Liver (tissue), 9 donors: ENCODE data around the gene SLC30A3. TPM values are rescaled to one million over a fixed set of nuclear protein-coding genes. Genes with fewer than 3 reads are reported as not detected.

Experiments used
- DNase-seq: peaks from one replicate; pipeline ENCODE4 v3.0.0-alpha.2; 2017; ENCODE audit warnings: low spot score
- H3K27ac ChIP-seq, 2 donors: one replicate each; pipeline ENCODE4 v1.7.0; 2013; ENCODE audit warnings: inconsistent platforms in 2 of 2, low read length in 2 of 2, control low read depth in 1 of 2, low read depth in 1 of 2, mild to moderate bottlenecking in 1 of 2
- H3K27me3 ChIP-seq, 4 donors: one replicate each; pipeline versions ENCODE4 v1.6.1 to v1.7.0; 2013; ENCODE audit warnings: low read length in 3 of 4, inconsistent platforms in 1 of 4, mild to moderate bottlenecking in 1 of 4, moderate library complexity in 1 of 4; ENCODE audit not compliant: control insufficient read depth in 4 of 4, insufficient read depth in 4 of 4
- H3K36me3 ChIP-seq, 4 donors: one replicate each; pipeline versions ENCODE4 v1.6.1 to v1.7.0; 2013; ENCODE audit warnings: low read length in 3 of 4, mild to moderate bottlenecking in 3 of 4, low read depth in 1 of 4, moderate library complexity in 1 of 4; ENCODE audit not compliant: control insufficient read depth in 4 of 4, insufficient read depth in 3 of 4
- H3K4me1 ChIP-seq, 4 donors: one replicate each; pipeline versions ENCODE4 v1.6.1 to v1.7.0; 2013; ENCODE audit warnings: low read length in 3 of 4, mild to moderate bottlenecking in 3 of 4, moderate library complexity in 1 of 4; ENCODE audit not compliant: control insufficient read depth in 4 of 4, insufficient read depth in 4 of 4
- H3K4me3 ChIP-seq, 3 donors: one replicate each; pipeline versions ENCODE4 v1.6.1 to v1.7.0; 2013; ENCODE audit warnings: low read length in 3 of 3, control low read depth in 1 of 3, low read depth in 1 of 3, mild to moderate bottlenecking in 1 of 3
- H3K9ac ChIP-seq, 2 donors: one replicate each; pipeline ENCODE4 v1.7.0; 2013; ENCODE audit warnings: low read length in 2 of 2, mild to moderate bottlenecking in 2 of 2, moderate library complexity in 2 of 2, control low read depth in 1 of 2, low read depth in 1 of 2
- H3K9me3 ChIP-seq, 4 donors: one replicate each; pipeline versions ENCODE4 v1.6.1 to v1.7.0; 2013; ENCODE audit warnings: low read length in 3 of 4; ENCODE audit not compliant: control insufficient read depth in 4 of 4
- FOXA2 ChIP-seq: IDR thresholded peaks from 2 replicates; pipeline ENCODE4 v1.6.1; 2016; ENCODE audit warnings: antibody characterized with exemption
- GABPA ChIP-seq, 2 donors: IDR thresholded peaks in 1 of 2; conservative IDR thresholded peaks in 1 of 2; 2 replicates each; pipeline ENCODE4 v1.6.1; 2016; ENCODE audit warnings: antibody characterized with exemption in 2 of 2, mild to moderate bottlenecking in 1 of 2, moderate library complexity in 1 of 2
- HNF4A ChIP-seq, 2 donors: conservative IDR thresholded peaks; 2 replicates each; pipeline ENCODE4 v1.6.1; 2016; ENCODE audit warnings: antibody characterized with exemption in 2 of 2, mild to moderate bottlenecking in 2 of 2
- HNF4G ChIP-seq: IDR thresholded peaks from 2 replicates; pipeline ENCODE4 v1.6.1; 2016; ENCODE audit warnings: antibody characterized with exemption
- NR2F2 ChIP-seq: IDR thresholded peaks from 2 replicates; pipeline ENCODE4 v1.6.1; 2016; ENCODE audit warnings: antibody characterized with exemption
- YY1 ChIP-seq: IDR thresholded peaks from 2 replicates; pipeline ENCODE4 v1.6.1; 2016; ENCODE audit warnings: antibody characterized with exemption, mild to moderate bottlenecking
- WGBS: extraction: QIAGEN DNeasy Blood & Tissue Kit; methylation state at CpG from one replicate; pipeline ENCODE4 v1.1.7; 2013; 5-methylcytosine and 5-hydroxymethylcytosine counted together
- polyA plus RNA-seq, 2 donors: library from polyadenylated mRNA; stranded (reverse) in 1 of 2; unstranded in 1 of 2; fragments of 200-250 nt in 1 of 2; fragments of >200 nt in 1 of 2; fragmentation: Nextera tagmentation in 1 of 2; extraction: Ambion mirVana in 1 of 2; gene quantifications; one replicate each; pipeline versions ENCODE4 v1.2.1 to v1.2.3, GENCODE V29; 2013 to 2015
- total RNA-seq, 2 donors: library from RNA; depleted of rRNA; stranded (reverse); fragments of >200 nt; gene quantifications; one replicate each; pipeline ENCODE4 v1.2.3, GENCODE V29; 2014
- TF ChIP-seq, protein P1 (sequence below): IDR thresholded peaks from 2 replicates; pipeline ENCODE4 v1.6.1; 2016; ENCODE audit warnings: antibody characterized with exemption
- TF ChIP-seq, protein P2 (sequence below): IDR thresholded peaks from 2 replicates; pipeline ENCODE4 v1.6.1; 2016; ENCODE audit warnings: antibody characterized with exemption
- TF ChIP-seq, protein P3 (sequence below): fragments of 150-350 bp; IDR thresholded peaks from 2 replicates; pipeline ENCODE4 v1.5.1; 2017; ENCODE audit warnings: improper control_type of control experiment, low read depth, low read length; ENCODE audit not compliant: missing input control
- donor health status: healthy.
- donor health status: healthy.
- donor health status: healthy.
- donor health status: healthy.
- donor health status: healthy.

The SLC30A3 gene
- total and polyA plus RNA-seq, 4 donors = 0.20 TPM; not detected in 3

DNA sequence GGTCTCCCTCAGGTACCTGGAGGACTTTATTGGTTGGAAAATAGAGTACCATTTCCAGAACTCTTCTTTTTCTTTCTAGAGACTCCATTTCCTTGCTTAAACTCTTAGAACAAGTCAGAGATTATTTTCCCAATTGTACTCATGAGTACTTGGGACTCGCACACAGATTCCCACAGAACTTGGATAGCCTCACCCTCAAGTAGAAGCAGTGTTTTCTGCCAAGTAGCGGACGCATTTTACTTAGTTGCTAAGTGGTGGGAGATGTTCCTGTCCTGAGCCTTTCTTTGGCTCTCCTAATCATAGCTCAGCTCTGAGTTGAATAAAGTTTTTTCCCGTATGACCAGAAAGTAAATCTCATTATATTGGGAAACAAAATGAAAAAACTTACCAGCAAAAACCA is 17.2 kb downstream of the SLC30A3 start:
- Histone ChIP-seq H3K27ac (no peak overlapping the region), H3K9me3 (no peaks in the 10 kb centered on the region), H3K36me3 (peaks cover 20 to 39% (median 33%) of the 10 kb centered on the region in 4 donors), H3K27me3 (no peaks in the 10 kb centered on the region), H3K9ac (no peak overlapping the region), H3K4me3 (no peak overlapping the region), H3K4me1 (peaks cover 0 to 7% (median 3%) of the 10 kb centered on the region in 4 donors)
- TF ChIP-seq, protein P1, sequence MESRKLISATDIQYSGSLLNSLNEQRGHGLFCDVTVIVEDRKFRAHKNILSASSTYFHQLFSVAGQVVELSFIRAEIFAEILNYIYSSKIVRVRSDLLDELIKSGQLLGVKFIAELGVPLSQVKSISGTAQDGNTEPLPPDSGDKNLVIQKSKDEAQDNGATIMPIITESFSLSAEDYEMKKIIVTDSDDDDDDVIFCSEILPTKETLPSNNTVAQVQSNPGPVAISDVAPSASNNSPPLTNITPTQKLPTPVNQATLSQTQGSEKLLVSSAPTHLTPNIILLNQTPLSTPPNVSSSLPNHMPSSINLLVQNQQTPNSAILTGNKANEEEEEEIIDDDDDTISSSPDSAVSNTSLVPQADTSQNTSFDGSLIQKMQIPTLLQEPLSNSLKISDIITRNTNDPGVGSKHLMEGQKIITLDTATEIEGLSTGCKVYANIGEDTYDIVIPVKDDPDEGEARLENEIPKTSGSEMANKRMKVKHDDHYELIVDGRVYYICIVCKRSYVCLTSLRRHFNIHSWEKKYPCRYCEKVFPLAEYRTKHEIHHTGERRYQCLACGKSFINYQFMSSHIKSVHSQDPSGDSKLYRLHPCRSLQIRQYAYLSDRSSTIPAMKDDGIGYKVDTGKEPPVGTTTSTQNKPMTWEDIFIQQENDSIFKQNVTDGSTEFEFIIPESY = no peak
- TF ChIP-seq GABPA (IDR thresholded peaks at IDR 0.05 in 1 of 2, conservative IDR thresholded peaks at IDR 0.05 in 1 of 2) (no peak), NR2F2 (no peak), YY1 (no peak), FOXA2 (no peak), HNF4G (no peak)
- TF ChIP-seq, protein P2, sequence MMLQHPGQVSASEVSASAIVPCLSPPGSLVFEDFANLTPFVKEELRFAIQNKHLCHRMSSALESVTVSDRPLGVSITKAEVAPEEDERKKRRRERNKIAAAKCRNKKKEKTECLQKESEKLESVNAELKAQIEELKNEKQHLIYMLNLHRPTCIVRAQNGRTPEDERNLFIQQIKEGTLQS = no peak
- no peak for DNase-seq
- 91% methylated on average over 4 of the region's 4 CpGs for WGBS

DNA sequence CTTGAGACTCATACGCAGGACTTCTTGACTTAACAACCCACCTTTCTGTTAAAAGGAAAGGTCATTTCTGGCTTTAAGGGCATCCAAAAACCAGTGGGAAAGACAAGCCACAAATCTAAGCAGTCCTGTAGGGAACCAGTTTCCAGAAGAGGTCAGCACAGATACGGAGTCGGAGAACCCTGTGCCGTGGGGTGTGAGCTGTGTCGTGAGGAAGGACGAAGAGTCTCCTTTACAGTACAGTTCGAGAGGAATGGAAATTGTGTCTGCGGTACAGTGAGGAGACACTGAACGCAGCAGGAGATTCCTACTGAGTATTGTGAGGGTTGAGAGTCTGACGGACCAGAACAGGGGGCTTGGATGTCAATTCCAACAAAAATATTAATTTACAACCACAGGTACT is 17.7 kb downstream of the SLC30A3 start:
- H3K9ac ChIP-seq = no peak overlapping the region
- no peak for DNase-seq
- peaks cover 0 to 5% (median 2%) of the 10 kb centered on the region in 4 donors for H3K4me1 ChIP-seq
- H3K27ac ChIP-seq = no peak overlapping the region
- no peaks in the 10 kb centered on the region for H3K27me3 ChIP-seq
- H3K36me3 ChIP-seq = peaks cover 20 to 44% (median 38%) of the 10 kb centered on the region in 4 donors
- TF ChIP-seq GABPA (IDR thresholded peaks at IDR 0.05 in 1 of 2, conservative IDR thresholded peaks at IDR 0.05 in 1 of 2) = no peak
- no peak overlapping the region for H3K4me3 ChIP-seq
- 91% methylated on average over 10 of the region's 10 CpGs for WGBS
- no peaks in the 10 kb centered on the region for H3K9me3 ChIP-seq

DNA sequence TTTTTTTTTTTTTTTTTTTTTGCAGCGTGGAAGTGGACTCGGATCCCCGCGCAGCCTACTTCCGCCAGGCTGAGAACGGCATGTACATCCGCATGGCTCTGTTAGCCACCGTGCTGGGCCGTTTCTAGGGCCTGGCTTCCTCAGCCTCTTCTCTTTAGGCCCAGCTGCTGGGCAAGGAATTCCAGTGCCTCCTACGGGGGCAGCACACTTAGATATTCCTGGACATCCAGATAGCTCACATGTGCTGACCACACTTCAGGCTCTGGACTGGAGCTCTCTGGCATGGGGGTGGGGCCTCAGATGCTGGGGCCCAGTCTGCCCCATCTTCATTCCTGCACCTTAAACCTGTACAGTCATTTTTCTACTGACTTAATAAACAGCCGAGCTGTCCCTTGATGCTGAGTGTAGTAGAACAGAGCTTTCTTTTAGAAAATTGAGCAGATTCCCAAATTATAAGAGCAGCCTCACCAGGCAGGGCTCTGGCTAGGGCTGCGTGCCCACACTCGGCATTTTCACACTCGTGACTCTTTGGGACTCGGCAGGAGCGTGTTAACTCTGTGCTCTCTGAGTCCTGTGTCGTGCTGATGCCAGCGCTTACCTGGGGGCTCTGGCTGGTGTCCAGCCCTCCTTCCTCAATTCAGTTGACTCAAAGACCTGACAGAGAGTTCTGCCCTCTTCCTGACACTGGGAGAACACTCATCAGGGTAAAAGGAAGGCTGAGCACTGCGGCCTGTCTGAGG is 19.3 kb downstream of the SLC30A3 start:
- Histone ChIP-seq H3K27ac (no peak overlapping the region), H3K36me3 (peaks cover 23 to 58% (median 48%) of the 10 kb centered on the region in 4 donors), H3K9me3 (no peaks in the 10 kb centered on the region), H3K4me1 (no peaks in the 10 kb centered on the region), H3K27me3 (no peaks in the 10 kb centered on the region), H3K4me3 (no peak overlapping the region), H3K9ac (no peak overlapping the region)
- 95% methylated on average over 19 of the region's 19 CpGs for WGBS
- DNase-seq = no peak
- TF ChIP-seq HNF4G = no peak
- TF ChIP-seq, protein P3, sequence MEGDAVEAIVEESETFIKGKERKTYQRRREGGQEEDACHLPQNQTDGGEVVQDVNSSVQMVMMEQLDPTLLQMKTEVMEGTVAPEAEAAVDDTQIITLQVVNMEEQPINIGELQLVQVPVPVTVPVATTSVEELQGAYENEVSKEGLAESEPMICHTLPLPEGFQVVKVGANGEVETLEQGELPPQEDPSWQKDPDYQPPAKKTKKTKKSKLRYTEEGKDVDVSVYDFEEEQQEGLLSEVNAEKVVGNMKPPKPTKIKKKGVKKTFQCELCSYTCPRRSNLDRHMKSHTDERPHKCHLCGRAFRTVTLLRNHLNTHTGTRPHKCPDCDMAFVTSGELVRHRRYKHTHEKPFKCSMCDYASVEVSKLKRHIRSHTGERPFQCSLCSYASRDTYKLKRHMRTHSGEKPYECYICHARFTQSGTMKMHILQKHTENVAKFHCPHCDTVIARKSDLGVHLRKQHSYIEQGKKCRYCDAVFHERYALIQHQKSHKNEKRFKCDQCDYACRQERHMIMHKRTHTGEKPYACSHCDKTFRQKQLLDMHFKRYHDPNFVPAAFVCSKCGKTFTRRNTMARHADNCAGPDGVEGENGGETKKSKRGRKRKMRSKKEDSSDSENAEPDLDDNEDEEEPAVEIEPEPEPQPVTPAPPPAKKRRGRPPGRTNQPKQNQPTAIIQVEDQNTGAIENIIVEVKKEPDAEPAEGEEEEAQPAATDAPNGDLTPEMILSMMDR = no peak
- TF ChIP-seq HNF4A (conservative IDR thresholded peaks at IDR 0.05) = no peak
